Measurements from ENCODE around the gene TMEM245. TPM values are rescaled to one million over a fixed set of nuclear protein-coding genes. Genes with fewer than 3 reads are reported as not detected.

Gene TMEM245
- total RNA-seq, 1 experiment from 2014 or later: 34.8 TPM

DNA sequence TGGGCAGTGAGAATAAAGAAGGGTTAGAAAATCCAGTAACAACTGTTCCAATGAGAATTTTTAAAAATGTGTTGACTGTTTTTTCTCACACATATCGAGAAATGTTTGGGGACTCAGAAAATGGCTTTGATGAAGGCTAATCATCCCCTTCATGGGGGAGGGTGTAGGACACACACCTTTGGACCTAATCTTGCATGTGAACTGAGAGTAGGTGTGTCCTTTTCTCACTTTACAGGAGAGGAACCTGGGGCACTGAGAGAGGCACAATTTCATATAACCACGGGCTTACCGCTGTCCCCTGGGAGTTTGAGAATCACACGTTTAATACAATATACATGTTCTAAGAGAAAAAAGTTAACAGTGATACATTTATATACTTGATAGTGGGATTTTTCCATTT lies 30.0 kb upstream of the TMEM245 start:
- TF ChIP-seq CBX3 (IDR thresholded peaks at IDR 0.05; ENCODE audit: low read depth) (no peak), CEBPB (IDR thresholded peaks at IDR 0.05; ENCODE audit: low read depth) (no peak), YY1 (IDR thresholded peaks at IDR 0.05; ENCODE audit: extremely low read depth, insufficient replicate concordance, low read depth, low read length) (no peak), SP1 (IDR thresholded peaks at IDR 0.05; ENCODE audit: low read depth) (no peak), POLR2AphosphoS5 (IDR thresholded peaks at IDR 0.05; ENCODE audit: low read depth, low read length) (no peak), FOSL1 (IDR thresholded peaks at IDR 0.05; ENCODE audit: low read depth) (no peak), POLR2A (IDR thresholded peaks at IDR 0.05; ENCODE audit: borderline replicate concordance, extremely low read depth, insufficient read depth, insufficient read length) (no peak), SIN3A (IDR thresholded peaks at IDR 0.05; ENCODE audit: low read depth) (no peak), ZBTB33 (IDR thresholded peaks at IDR 0.05; ENCODE audit: extremely low read depth, insufficient replicate concordance, low read length) (no peak), RAD21 (IDR thresholded peaks at IDR 0.05; ENCODE audit: low read depth) (no peak), ZNF274 (IDR thresholded peaks at IDR 0.05; ENCODE audit: low read depth, low read length) (no peak)
- TF ChIP-seq, protein P1, sequence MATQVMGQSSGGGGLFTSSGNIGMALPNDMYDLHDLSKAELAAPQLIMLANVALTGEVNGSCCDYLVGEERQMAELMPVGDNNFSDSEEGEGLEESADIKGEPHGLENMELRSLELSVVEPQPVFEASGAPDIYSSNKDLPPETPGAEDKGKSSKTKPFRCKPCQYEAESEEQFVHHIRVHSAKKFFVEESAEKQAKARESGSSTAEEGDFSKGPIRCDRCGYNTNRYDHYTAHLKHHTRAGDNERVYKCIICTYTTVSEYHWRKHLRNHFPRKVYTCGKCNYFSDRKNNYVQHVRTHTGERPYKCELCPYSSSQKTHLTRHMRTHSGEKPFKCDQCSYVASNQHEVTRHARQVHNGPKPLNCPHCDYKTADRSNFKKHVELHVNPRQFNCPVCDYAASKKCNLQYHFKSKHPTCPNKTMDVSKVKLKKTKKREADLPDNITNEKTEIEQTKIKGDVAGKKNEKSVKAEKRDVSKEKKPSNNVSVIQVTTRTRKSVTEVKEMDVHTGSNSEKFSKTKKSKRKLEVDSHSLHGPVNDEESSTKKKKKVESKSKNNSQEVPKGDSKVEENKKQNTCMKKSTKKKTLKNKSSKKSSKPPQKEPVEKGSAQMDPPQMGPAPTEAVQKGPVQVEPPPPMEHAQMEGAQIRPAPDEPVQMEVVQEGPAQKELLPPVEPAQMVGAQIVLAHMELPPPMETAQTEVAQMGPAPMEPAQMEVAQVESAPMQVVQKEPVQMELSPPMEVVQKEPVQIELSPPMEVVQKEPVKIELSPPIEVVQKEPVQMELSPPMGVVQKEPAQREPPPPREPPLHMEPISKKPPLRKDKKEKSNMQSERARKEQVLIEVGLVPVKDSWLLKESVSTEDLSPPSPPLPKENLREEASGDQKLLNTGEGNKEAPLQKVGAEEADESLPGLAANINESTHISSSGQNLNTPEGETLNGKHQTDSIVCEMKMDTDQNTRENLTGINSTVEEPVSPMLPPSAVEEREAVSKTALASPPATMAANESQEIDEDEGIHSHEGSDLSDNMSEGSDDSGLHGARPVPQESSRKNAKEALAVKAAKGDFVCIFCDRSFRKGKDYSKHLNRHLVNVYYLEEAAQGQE (IDR thresholded peaks at IDR 0.05; ENCODE audit: low read depth): no peak
- H3K27ac ChIP-seq (ENCODE audit: low read depth, low read length): no peak overlapping the region
- H3K79me2 ChIP-seq (ENCODE audit: insufficient read depth, low read length): no peaks in the 10 kb centered on the region
- no TSS peak for BruUV-seq (replicated peaks)
- H3K27me3 ChIP-seq (ENCODE audit: insufficient read depth, low read length): no peaks in the 10 kb centered on the region
- ATAC-seq (no peak), DNase-seq (ENCODE audit: low read depth, low spot score) (no peak)
- CTCF ChIA-PET: no interaction called here
- H3K36me3 ChIP-seq (ENCODE audit: control insufficient read depth in 1 of 2, insufficient read depth in 2 of 2, low read length in 2 of 2): no peaks in the 10 kb centered on the region
- no peak overlapping the region for H3K4me2 ChIP-seq (ENCODE audit: low read length)
- no peak overlapping the region for H3K9ac ChIP-seq (ENCODE audit: low read length)
- no peaks in the 10 kb centered on the region for H3K9me2 ChIP-seq (ENCODE audit: insufficient read depth)
- intact Hi-C loops (cut with micrococcal nuclease): no loop called here
- peaks cover 3 to 11% of the 10 kb centered on the region in 2 experiments; a peak in 2 of 4 replicates for H3K9me3 ChIP-seq (ENCODE audit: control insufficient read depth in 1 of 2, insufficient read depth in 1 of 2, low read depth in 1 of 2, low read length in 2 of 2)
- RAD21 ChIA-PET (ENCODE audit: low non-redundant PET in 1 of 2, low total read pairs in 2 of 2, uncharacterized antibody in 2 of 2, unreplicated experiment in 2 of 2): no interaction called here
- H3K4me3 ChIP-seq (replicated peaks in 1 of 2; ENCODE audit: low read depth in 1 of 2, low read length in 2 of 2): no peak overlapping the region
- no peaks in the 10 kb centered on the region for H4K20me1 ChIP-seq (ENCODE audit: insufficient read depth)
- H2AFZ ChIP-seq (ENCODE audit: low read depth, low read length, poor library complexity, severe bottlenecking): no peak overlapping the region
- no peaks in the 10 kb centered on the region for H3K4me1 ChIP-seq (ENCODE audit: control insufficient read depth in 1 of 2, insufficient read depth in 2 of 2, low read length in 2 of 2)
- POLR2A ChIA-PET: no interaction called here
